Common myeloid progenitor, CD34-positive (primary cell): ENCODE measurements around the gene NMUR1.
A peak's percentile ranks its signal among the peaks of the same experiment; 100 is the strongest.

Experiments
- CTCF ChIA-PET: fragments of 350-600 bp; sonication (Branson Sonifier 250); formaldehyde crosslinking; loops from one replicate; lab custom pipeline; 2021; ENCODE audit warnings: antibody characterized with exemption; lab: Charles Lee
- POLR2A ChIA-PET: fragments of 350-600 bp; sonication (Branson Sonifier 250); formaldehyde crosslinking; loops from one replicate; lab custom pipeline; 2021; ENCODE audit warnings: antibody characterized with exemption; lab: Charles Lee
- DNase-seq, 3 donors: peaks; one replicate each; pipeline versions ENCODE4 v3.0.0 to v3.0.0-alpha.2; 2013
- H3K27ac ChIP-seq, 2 experiments: 1 replicate in 1 of 2; 2 replicates in 1 of 2; pipeline ENCODE4 v1.7.0; 2013; ENCODE audit warnings: inconsistent platforms in 2 of 2, low read length in 2 of 2, mild to moderate bottlenecking in 2 of 2, low read depth in 1 of 2, moderate library complexity in 1 of 2; ENCODE audit not compliant: severe bottlenecking in 2 of 2, insufficient read depth in 1 of 2, poor library complexity in 1 of 2
- H3K27me3 ChIP-seq, 5 experiments: replicated peaks in 2 of 5; 1 replicate in 3 of 5; 2 replicates in 2 of 5; pipeline versions ENCODE4 v1.6.1 to v1.7.0; 2013; ENCODE audit warnings: low read length in 4 of 5, mild to moderate bottlenecking in 2 of 5, moderate library complexity in 2 of 5, inconsistent platforms in 1 of 5; ENCODE audit not compliant: insufficient read depth in 5 of 5, control insufficient read depth in 4 of 5
- H3K36me3 ChIP-seq, 4 experiments: 1 replicate in 2 of 4; 2 replicates in 2 of 4; pipeline versions ENCODE4 v1.6.1 to v1.7.0; 2013; ENCODE audit warnings: low read length in 3 of 4, control low read depth in 1 of 4, mild to moderate bottlenecking in 1 of 4; ENCODE audit not compliant: control insufficient read depth in 4 of 4, insufficient read depth in 4 of 4
- H3K4me1 ChIP-seq, 4 experiments: 1 replicate in 3 of 4; 2 replicates in 1 of 4; pipeline versions ENCODE4 v1.6.1 to v1.7.1; 2013; ENCODE audit warnings: low read length in 3 of 4, mild to moderate bottlenecking in 3 of 4, control low read depth in 1 of 4, inconsistent platforms in 1 of 4, moderate library complexity in 1 of 4; ENCODE audit not compliant: control insufficient read depth in 4 of 4, insufficient read depth in 4 of 4; ENCODE audit errors: control extremely low read depth in 1 of 4
- H3K4me3 ChIP-seq, 7 experiments: 1 replicate in 4 of 7; 2 replicates in 3 of 7; pipeline versions ENCODE4 v1.5.1 to v1.7.0; 2013; ENCODE audit warnings: mild to moderate bottlenecking in 7 of 7, low read length in 6 of 7, moderate library complexity in 6 of 7, inconsistent platforms in 2 of 7, low read depth in 2 of 7, control low read depth in 1 of 7; ENCODE audit not compliant: insufficient read depth in 4 of 7, control insufficient read depth in 1 of 7; ENCODE audit errors: extremely low read depth in 1 of 7
- H3K9me3 ChIP-seq, 5 experiments: 1 replicate in 4 of 5; 2 replicates in 1 of 5; pipeline versions ENCODE4 v1.6.1 to v1.7.1; 2013; ENCODE audit warnings: low read length in 4 of 5, mild to moderate bottlenecking in 2 of 5, inconsistent platforms in 1 of 5, low read depth in 1 of 5, moderate library complexity in 1 of 5; ENCODE audit not compliant: control insufficient read depth in 4 of 5, insufficient read depth in 2 of 5; ENCODE audit errors: control extremely low read depth in 1 of 5
- WGBS: methylation state at CpG from one replicate; pipeline ENCODE4 v1.1.5; 2013; ENCODE audit not compliant: insufficient coverage; 5-methylcytosine and 5-hydroxymethylcytosine counted together

The NMUR1 gene

DNA sequence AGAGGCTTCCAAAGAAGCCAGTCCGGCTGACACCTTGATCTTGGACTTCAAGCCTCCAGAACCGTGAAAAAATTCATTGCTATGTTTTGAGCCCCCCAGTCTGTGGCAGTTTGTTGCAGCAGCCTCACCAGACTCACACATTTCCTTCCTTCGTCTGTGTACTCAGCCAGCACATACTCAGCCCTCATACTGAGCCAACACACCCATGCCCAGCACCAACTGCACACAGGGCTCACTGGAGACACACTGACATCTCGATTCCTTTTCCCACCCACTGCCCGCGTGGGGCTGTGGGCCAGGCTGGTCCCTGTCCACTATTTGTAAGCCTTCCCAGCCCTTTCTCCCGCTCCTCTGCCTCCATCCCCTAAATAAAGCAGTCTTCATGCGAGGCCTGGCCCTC, 24.1 kb upstream of the NMUR1 start:
- WGBS = 9% methylated on average over 7 of the region's 8 CpGs
- peak in 2 of 3 donors; percentile 59 to 71 for DNase-seq
- Histone ChIP-seq H3K36me3 (no peaks in the 10 kb centered on the region), H3K27ac (peak overlapping the region in 1 of 2 experiments; percentile 70), H3K27me3 (peaks cover 0 to 2% (median 0%) of the 10 kb centered on the region in 5 experiments), H3K4me3 (peak overlapping the region in 6 of 7 experiments; percentile 45 to 75 (median 58)), H3K9me3 (peaks cover 0 to 12% (median 0%) of the 10 kb centered on the region in 5 experiments), H3K4me1 (peaks cover 7 to 45% (median 28%) of the 10 kb centered on the region in 4 experiments)
- POLR2A ChIA-PET = interaction anchor here (1.0 to 1.4 kb wide), 3 partner anchors 22 to 72 kb away, joined by 3 to 5 read pairs (median 5); no protein-coding TSS in a partner anchor
- CTCF ChIA-PET = interaction anchor here (1.1 to 9.6 kb wide), 9 partner anchors 11 to 73 kb away, joined by 3 to 69 read pairs (median 6); partner anchors contain the start of gene NMUR1

DNA sequence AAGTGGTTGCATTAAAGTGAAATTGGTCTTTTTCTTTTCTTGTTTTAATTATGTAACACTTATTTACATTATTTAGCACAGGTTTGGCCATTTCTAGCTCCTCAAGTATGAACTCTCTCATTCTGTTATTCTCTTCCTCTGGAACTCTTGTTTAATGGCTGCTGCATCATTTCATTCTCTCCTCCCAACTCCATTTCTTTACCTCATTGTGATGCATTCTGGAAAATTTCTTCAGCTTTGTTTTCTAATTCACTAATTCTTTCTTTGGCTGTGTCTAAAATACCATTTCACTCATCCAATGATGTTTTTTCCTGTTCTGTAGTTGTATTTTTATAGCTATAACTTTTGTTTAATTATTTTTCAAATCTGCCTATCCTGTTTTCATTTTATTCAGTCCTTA, 22.5 kb upstream of the NMUR1 start:
- H3K36me3 ChIP-seq = no peaks in the 10 kb centered on the region
- peaks cover 0 to 2% (median 0%) of the 10 kb centered on the region in 5 experiments for H3K27me3 ChIP-seq
- no peak overlapping the region for H3K27ac ChIP-seq
- H3K4me1 ChIP-seq = peaks cover 6 to 49% (median 29%) of the 10 kb centered on the region in 4 experiments
- no peak overlapping the region for H3K4me3 ChIP-seq
- POLR2A ChIA-PET = no interaction called here
- DNase-seq = no peak
- peaks cover 0 to 12% (median 0%) of the 10 kb centered on the region in 5 experiments for H3K9me3 ChIP-seq
- CTCF ChIA-PET = interaction anchor here (0.6 to 9.6 kb wide), 8 partner anchors 10 to 820 kb away, joined by 3 to 69 read pairs (median 5); no protein-coding TSS in a partner anchor

DNA sequence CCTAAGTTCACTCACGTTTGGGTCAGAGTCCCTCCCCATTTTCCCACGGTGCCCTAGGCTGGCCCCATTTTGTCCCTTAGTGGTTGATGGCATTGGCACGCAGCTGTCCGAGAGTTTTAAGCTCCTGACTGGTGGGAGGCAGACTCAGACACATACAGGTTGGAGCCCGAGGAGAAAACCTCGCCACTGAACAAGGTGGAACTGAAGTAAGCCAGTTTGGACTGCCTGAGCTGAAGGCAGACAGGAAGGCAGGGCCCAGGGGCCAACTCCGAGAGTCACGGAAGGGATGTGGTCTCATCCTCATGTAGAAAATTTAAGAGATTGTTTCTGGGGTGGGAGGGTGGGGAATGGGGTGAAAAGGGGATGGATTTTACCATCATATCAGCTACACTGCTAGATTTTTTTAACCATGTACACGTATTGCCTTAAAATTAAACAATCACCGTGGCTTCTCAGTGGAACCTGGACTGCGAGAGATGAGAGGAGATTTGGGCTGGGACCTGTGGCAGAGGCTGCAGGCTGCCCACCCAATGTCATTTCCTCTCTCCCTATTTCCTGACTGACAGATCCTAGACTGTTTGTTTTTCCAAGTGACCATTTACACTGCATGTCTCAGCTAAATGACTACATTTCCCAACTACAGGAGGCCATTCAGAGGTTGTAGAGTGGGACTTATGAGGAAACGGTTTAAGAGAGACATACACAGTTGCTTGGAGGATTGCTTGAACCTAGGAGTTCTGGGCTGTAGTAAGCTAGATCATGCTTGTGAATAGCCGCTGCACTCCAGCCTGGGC, 19.4 kb upstream of the NMUR1 start:
- Histone ChIP-seq H3K4me1 (peaks cover 15 to 50% (median 30%) of the 10 kb centered on the region in 4 experiments), H3K27ac (no peak overlapping the region), H3K27me3 (peaks cover 0 to 3% (median 0%) of the 10 kb centered on the region in 5 experiments), H3K9me3 (peaks cover 0 to 12% (median 0%) of the 10 kb centered on the region in 5 experiments), H3K4me3 (no peak overlapping the region), H3K36me3 (no peaks in the 10 kb centered on the region)
- 77% methylated on average over 11 of the region's 13 CpGs for WGBS
- DNase-seq = no peak
- POLR2A ChIA-PET = no interaction called here
- CTCF ChIA-PET = interaction anchor here (1.1 to 9.6 kb wide), 5 partner anchors 9 to 62 kb away, joined by 3 to 69 read pairs (median 5); partner anchors contain the start of gene NMUR1

GRCh38 chr2:231548752-231549151, 18.5 kb upstream of the NMUR1 start:
- no peak overlapping the region for H3K4me3 ChIP-seq
- H3K36me3 ChIP-seq = no peaks in the 10 kb centered on the region
- peaks cover 0 to 12% (median 0%) of the 10 kb centered on the region in 5 experiments for H3K9me3 ChIP-seq
- H3K27me3 ChIP-seq = peaks cover 0 to 3% (median 0%) of the 10 kb centered on the region in 5 experiments
- CTCF ChIA-PET = interaction anchor here (1.1 to 5.3 kb wide), 3 partner anchors 12 to 63 kb away, joined by 3 to 24 read pairs (median 5); partner anchors contain the start of gene NMUR1
- no peak overlapping the region for H3K27ac ChIP-seq
- DNase-seq = no peak
- POLR2A ChIA-PET = no interaction called here
- peaks cover 14 to 43% (median 26%) of the 10 kb centered on the region in 4 experiments for H3K4me1 ChIP-seq
- WGBS = 62% methylated on average over 3 of the region's 3 CpGs

GRCh38 chr2:231547315-231548110, 17.3 kb upstream of the NMUR1 start:
- POLR2A ChIA-PET = no interaction called here
- CTCF ChIA-PET = interaction anchor here (1.1 to 5.3 kb wide), 5 partner anchors 10 to 58 kb away, joined by 3 to 24 read pairs (median 4); partner anchors contain the start of gene NMUR1
- H3K36me3 ChIP-seq = no peaks in the 10 kb centered on the region
- 98% methylated on average over 6 of the region's 12 CpGs for WGBS
- H3K4me1 ChIP-seq = peaks cover 10 to 37% (median 23%) of the 10 kb centered on the region in 4 experiments
- peaks cover 0 to 3% (median 0%) of the 10 kb centered on the region in 5 experiments for H3K27me3 ChIP-seq
- no peak overlapping the region for H3K4me3 ChIP-seq
- DNase-seq = no peak
- peaks cover 0 to 14% (median 2%) of the 10 kb centered on the region in 5 experiments for H3K9me3 ChIP-seq
- H3K27ac ChIP-seq = no peak overlapping the region

DNA sequence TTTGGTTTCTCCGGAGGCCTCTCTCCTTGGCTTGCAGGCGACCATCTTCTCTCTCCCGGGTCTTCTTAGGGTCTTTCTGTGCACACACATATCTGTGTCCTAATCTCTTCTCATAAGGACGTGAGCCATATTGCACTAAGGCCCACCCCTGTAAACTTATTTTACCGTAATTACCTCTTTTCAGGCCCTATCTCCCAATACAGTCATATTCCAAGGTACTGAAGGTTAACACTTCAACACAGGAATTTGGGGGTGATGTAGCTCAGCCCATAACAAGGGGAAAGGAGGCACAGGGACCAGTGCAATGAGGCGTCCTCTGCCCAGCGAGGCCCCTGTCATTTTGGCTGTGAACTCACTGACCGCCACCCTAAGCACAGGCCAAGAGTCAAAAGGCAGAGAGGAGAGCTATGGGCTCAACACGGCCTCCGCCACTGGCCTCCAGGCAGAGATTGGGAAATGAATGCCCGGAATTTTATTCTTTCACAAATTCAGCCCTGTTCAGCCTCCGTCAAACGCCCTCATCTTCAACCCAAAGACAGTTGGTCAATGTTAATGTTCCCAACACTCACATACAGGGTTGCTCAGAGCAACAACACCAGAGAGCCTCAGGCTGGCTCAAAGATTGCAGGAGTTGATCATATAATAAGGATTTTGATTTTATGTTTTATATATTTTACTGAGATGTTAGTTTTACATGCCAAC, 15.9 kb upstream of the NMUR1 start:
- POLR2A ChIA-PET = no interaction called here
- DNase-seq = no peak
- Histone ChIP-seq H3K9me3 (peaks cover 0 to 11% (median 2%) of the 10 kb centered on the region in 5 experiments), H3K27me3 (peaks cover 0 to 3% (median 0%) of the 10 kb centered on the region in 5 experiments), H3K27ac (no peak overlapping the region), H3K4me3 (peak overlapping the region in 3 of 7 experiments; percentile 21 to 49 (median 44)), H3K36me3 (no peaks in the 10 kb centered on the region), H3K4me1 (peaks cover 10 to 37% (median 23%) of the 10 kb centered on the region in 4 experiments)
- CTCF ChIA-PET = interaction anchor here (1.0 to 5.3 kb wide), 11 partner anchors 10 to 29 kb away, joined by 3 to 28 read pairs (median 5); partner anchors contain the start of gene NMUR1
- WGBS = 64% methylated on average over 12 of the region's 13 CpGs
